ENCODE data around the gene RAF1. TPM values are rescaled to one million over a fixed set of nuclear protein-coding genes. Genes with fewer than 3 reads are reported as not detected.

RAF1 gene
- total and polyA plus RNA-seq, 2 donors (not counting 1 experiment from before 2014, with no cell fraction given): 134 to 258 TPM

DNA sequence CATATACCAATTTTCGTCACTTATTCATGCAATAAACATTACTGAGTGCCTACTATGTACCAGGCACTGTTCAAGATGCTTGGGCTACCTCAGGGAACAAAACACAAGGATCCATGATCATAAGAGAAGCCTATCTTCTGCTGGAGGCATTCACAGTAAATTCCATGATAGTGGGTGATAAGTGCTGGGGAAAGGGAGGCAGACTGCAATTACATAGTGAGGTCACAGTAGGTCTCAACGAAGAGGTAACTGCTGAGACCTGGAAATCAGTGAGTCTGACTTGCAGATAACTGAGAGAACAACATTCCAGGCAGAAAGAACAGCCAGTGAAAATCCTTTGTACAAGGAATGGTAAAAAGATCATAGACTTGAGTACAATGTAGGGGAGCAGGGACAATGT, 33.6 kb downstream of the RAF1 start:
- Histone ChIP-seq H3K9me3 (ENCODE audit: control insufficient read depth, insufficient read depth, low read depth, low read length) (no peaks in the 10 kb centered on the region), H2AFZ (ENCODE audit: low read length) (no peak overlapping the region), H3K36me3 (ENCODE audit: control insufficient read depth, insufficient read depth, low read length) (peaks cover 2% of the 10 kb centered on the region), H3K4me2 (ENCODE audit: extremely low read depth, insufficient read depth, low read length) (no peak overlapping the region), H3K4me1 (ENCODE audit: control insufficient read depth, extremely low read depth, insufficient read depth, low read length) (peaks cover 5% of the 10 kb centered on the region), H3K27me3 (ENCODE audit: control insufficient read depth, insufficient read depth, low read length) (no peaks in the 10 kb centered on the region), H3K4me3 (replicated peaks in 1 of 4; ENCODE audit: control extremely low read depth in 1 of 4, insufficient read depth in 1 of 4, low read depth in 3 of 4, low read length in 4 of 4) (no peak overlapping the region), H3K27ac (ENCODE audit: insufficient read depth, low read length) (no peak overlapping the region), H4K20me1 (ENCODE audit: control insufficient read depth, extremely low read depth, insufficient read depth, low read length) (no peaks in the 10 kb centered on the region), H3K9ac (ENCODE audit: insufficient read depth, low read length) (no peak overlapping the region), H3K79me2 (ENCODE audit: control insufficient read depth, insufficient read depth, low read length) (peaks cover 93% of the 10 kb centered on the region)
- no peak for DNase-seq (ENCODE audit: low read depth in 2 of 2)
- no peak for TF ChIP-seq CTCF (conservative IDR thresholded peaks at IDR 0.05 in 1 of 2, IDR thresholded peaks at IDR 0.05 in 1 of 2; ENCODE audit: low read depth in 1 of 2, low read length in 2 of 2)
- no peak for TF ChIP-seq EZH2 (IDR thresholded peaks at IDR 0.05; ENCODE audit: low read length, missing control alignments)

- H3K4me2 ChIP-seq (ENCODE audit: extremely low read depth, insufficient read depth, low read length): no peak overlapping the region
- no peaks in the 10 kb centered on the region for H3K27me3 ChIP-seq (ENCODE audit: control insufficient read depth, insufficient read depth, low read length)
- TF ChIP-seq CTCF (conservative IDR thresholded peaks at IDR 0.05 in 1 of 2, IDR thresholded peaks at IDR 0.05 in 1 of 2; ENCODE audit: low read depth in 1 of 2, low read length in 2 of 2) (no peak), EZH2 (IDR thresholded peaks at IDR 0.05; ENCODE audit: low read length, missing control alignments) (no peak)
- H3K79me2 ChIP-seq (ENCODE audit: control insufficient read depth, insufficient read depth, low read length): peaks cover 91% of the 10 kb centered on the region
- no peaks in the 10 kb centered on the region for H4K20me1 ChIP-seq (ENCODE audit: control insufficient read depth, extremely low read depth, insufficient read depth, low read length)
- no peak overlapping the region for H2AFZ ChIP-seq (ENCODE audit: low read length)
- peaks cover 2% of the 10 kb centered on the region for H3K36me3 ChIP-seq (ENCODE audit: control insufficient read depth, insufficient read depth, low read length)
- peak; percentile 40 to 60 for DNase-seq (ENCODE audit: low read depth in 2 of 2)
- no peak overlapping the region for H3K4me3 ChIP-seq (replicated peaks in 1 of 4; ENCODE audit: control extremely low read depth in 1 of 4, insufficient read depth in 1 of 4, low read depth in 3 of 4, low read length in 4 of 4)
- H3K9ac ChIP-seq (ENCODE audit: insufficient read depth, low read length): no peak overlapping the region
- peaks cover 5% of the 10 kb centered on the region for H3K4me1 ChIP-seq (ENCODE audit: control insufficient read depth, extremely low read depth, insufficient read depth, low read length)
- no peak overlapping the region for H3K27ac ChIP-seq (ENCODE audit: insufficient read depth, low read length)
- no peaks in the 10 kb centered on the region for H3K9me3 ChIP-seq (ENCODE audit: control insufficient read depth, insufficient read depth, low read depth, low read length)
These were observed 34.4 kb downstream of the RAF1 start for GRCh38 chr3:12629560-12629959.

GRCh38 chr3:12628813-12629212, 35.1 kb downstream of the RAF1 start:
- no peak overlapping the region for H3K4me3 ChIP-seq (replicated peaks in 1 of 4; ENCODE audit: control extremely low read depth in 1 of 4, insufficient read depth in 1 of 4, low read depth in 3 of 4, low read length in 4 of 4)
- peaks cover 91% of the 10 kb centered on the region for H3K79me2 ChIP-seq (ENCODE audit: control insufficient read depth, insufficient read depth, low read length)
- peaks cover 2% of the 10 kb centered on the region for H3K36me3 ChIP-seq (ENCODE audit: control insufficient read depth, insufficient read depth, low read length)
- no peak overlapping the region for H2AFZ ChIP-seq (ENCODE audit: low read length)
- H3K4me1 ChIP-seq (ENCODE audit: control insufficient read depth, extremely low read depth, insufficient read depth, low read length): peaks cover 5% of the 10 kb centered on the region
- no peaks in the 10 kb centered on the region for H4K20me1 ChIP-seq (ENCODE audit: control insufficient read depth, extremely low read depth, insufficient read depth, low read length)
- no peak overlapping the region for H3K4me2 ChIP-seq (ENCODE audit: extremely low read depth, insufficient read depth, low read length)
- DNase-seq (ENCODE audit: low read depth in 2 of 2): no peak
- H3K9ac ChIP-seq (ENCODE audit: insufficient read depth, low read length): no peak overlapping the region
- no peaks in the 10 kb centered on the region for H3K9me3 ChIP-seq (ENCODE audit: control insufficient read depth, insufficient read depth, low read depth, low read length)
- TF ChIP-seq CTCF (conservative IDR thresholded peaks at IDR 0.05 in 1 of 2, IDR thresholded peaks at IDR 0.05 in 1 of 2; ENCODE audit: low read depth in 1 of 2, low read length in 2 of 2): no peak
- TF ChIP-seq EZH2 (IDR thresholded peaks at IDR 0.05; ENCODE audit: low read length, missing control alignments): no peak
- no peaks in the 10 kb centered on the region for H3K27me3 ChIP-seq (ENCODE audit: control insufficient read depth, insufficient read depth, low read length)
- no peak overlapping the region for H3K27ac ChIP-seq (ENCODE audit: insufficient read depth, low read length)

Measured in fibroblast of lung (primary cell).